MG63 (cell line): ENCODE results near the gene VEZF1. TPM values are rescaled to one million over a fixed set of nuclear protein-coding genes. Genes with fewer than 3 reads are reported as not detected.
A peak's percentile ranks its signal among the peaks of the same experiment; 100 is the strongest.
"Not testable (repeated sequence)": the region's sequence is repeated elsewhere in the genome, so short reads cannot be mapped to it uniquely, and the experiment has no call there.

ENCODE experiments used
- DNase-seq: peaks from one replicate; pipeline ENCODE4 v3.0.0-alpha.2; 2020
- H3K27me3 ChIP-seq: fragments of 250-450 bp; sonication (Bioruptor Pico); 2 replicates; pipeline ENCODE4 v1.5.1; 2020; ENCODE audit warnings: mild to moderate bottlenecking, moderate library complexity
- H3K36me3 ChIP-seq: fragments of 250-450 bp; sonication (Bioruptor Pico); 2 replicates; pipeline ENCODE4 v1.5.1; 2020; ENCODE audit warnings: mild to moderate bottlenecking, moderate library complexity
- H3K4me3 ChIP-seq: fragments of 250-450 bp; sonication (Bioruptor Pico); 2 replicates; pipeline ENCODE4 v1.5.1; 2020; ENCODE audit warnings: mild to moderate bottlenecking, moderate library complexity
- H3K9me3 ChIP-seq: fragments of 250-450 bp; sonication (Bioruptor Pico); 2 replicates; pipeline ENCODE4 v1.5.1; 2020; ENCODE audit warnings: mild to moderate bottlenecking, moderate library complexity
- total RNA-seq: library from RNA; depleted of rRNA; stranded (reverse); fragments of >200 nt; shearing (Covaris generic); gene quantifications from 2 replicates; pipeline ENCODE4 v1.2.3, GENCODE V29; 2014; ENCODE audit warnings: low replicate concordance

VEZF1 gene
- total RNA-seq, 1 experiment from 2014 or later = 30.6 TPM

- Histone ChIP-seq H3K4me3 (no peak overlapping the region), H3K27me3 (no peaks in the 10 kb centered on the region), H3K36me3 (no peaks in the 10 kb centered on the region), H3K9me3 (no peaks in the 10 kb centered on the region)
- no peak for DNase-seq
Observed at GRCh38 chr17:57962279-57963148, 25.5 kb downstream of the VEZF1 start.

DNA sequence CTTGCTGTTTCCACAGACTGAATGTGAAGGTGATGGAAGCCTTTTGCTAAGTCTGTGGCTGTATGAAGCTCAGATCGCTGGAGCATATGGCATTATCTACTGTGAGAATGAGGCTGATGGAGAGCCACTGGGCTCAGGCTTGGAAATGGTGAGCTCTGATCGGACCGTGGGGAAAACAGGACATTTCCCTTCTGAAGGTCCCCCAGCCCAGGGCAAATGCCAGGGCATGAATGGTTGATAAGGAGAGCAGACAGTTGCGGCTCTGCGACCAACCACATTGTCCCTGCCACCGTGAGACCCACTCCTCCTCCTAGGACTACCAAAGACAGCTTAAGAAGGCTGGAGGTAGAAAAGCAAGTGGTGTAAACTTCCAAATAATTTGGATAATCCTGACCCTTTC lies 28.1 kb downstream of the VEZF1 start:
- Histone ChIP-seq H3K36me3 (no peaks in the 10 kb centered on the region), H3K4me3 (no peak overlapping the region), H3K9me3 (no peaks in the 10 kb centered on the region), H3K27me3 (no peaks in the 10 kb centered on the region)
- no peak for DNase-seq

DNA sequence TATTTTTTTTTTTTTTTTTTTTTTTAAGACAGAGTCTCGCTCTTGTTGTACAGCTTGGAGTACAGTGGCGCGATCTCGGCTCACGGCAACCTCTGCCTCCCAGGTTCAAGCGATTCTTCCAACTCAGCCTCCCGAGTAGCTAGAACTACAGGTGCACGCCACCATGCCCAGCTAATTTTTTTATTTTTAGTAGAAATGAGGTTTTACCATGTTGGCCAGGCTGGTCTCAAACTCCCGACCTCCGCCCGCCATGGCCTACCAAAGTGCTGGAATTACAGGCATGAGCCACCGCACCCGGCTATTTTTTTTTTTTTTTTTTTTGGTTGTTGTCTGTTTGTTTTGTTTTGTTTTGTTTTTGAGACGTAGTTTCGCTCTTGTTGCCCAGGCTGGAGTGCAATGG lies 29.7 kb downstream of the VEZF1 start:
- not testable (repeated sequence) for DNase-seq, H3K4me3 ChIP-seq, H3K27me3 ChIP-seq, H3K9me3 ChIP-seq, H3K36me3 ChIP-seq

- no peaks in the 10 kb centered on the region for H3K9me3 ChIP-seq
- no peak overlapping the region for H3K4me3 ChIP-seq
- no peaks in the 10 kb centered on the region for H3K27me3 ChIP-seq
- H3K36me3 ChIP-seq = no peaks in the 10 kb centered on the region
- DNase-seq = no peak
Observed at GRCh38 chr17:57957886-57958285, 30.2 kb downstream of the VEZF1 start.

DNA sequence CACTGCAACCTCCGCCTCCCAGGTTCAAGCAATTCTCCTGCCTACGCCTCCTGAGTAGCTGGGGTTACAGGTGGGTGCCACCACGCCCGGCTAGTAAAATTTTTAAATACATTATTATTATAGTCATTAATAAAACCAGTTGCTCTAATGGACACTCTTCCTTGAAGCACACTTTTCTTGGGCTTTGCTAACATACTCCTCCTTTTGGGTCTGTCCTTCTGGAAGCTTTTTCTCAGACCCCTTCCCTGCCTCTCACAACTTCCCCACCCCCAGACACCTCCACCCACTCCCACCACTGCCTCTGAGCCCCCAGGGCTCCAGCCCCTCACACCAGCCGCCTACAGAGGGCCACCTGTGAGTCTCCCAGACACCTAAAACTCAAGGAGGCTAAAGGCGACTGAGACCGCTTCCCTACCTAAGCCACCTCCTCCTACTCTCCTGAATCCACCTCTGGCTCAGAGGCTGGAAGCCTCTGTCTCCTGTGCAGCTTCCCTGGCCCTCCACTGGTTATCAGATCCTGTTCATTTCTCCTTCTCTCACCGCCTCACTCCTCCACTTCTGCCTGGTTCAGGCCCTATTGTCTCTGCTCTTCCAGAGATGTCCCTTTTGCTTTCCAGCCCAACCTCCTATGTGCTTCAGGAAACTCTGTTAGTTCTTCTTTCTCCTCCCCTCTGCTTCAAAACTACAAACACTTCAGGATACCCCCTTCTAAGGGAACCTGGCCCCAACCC lies 30.8 kb downstream of the VEZF1 start:
- H3K36me3 ChIP-seq = peaks cover 4% of the 10 kb centered on the region; the same call in 1 of the 2 replicates
- DNase-seq = no peak

GRCh38 chr17:57956291-57957119 lies 31.5 kb downstream of the VEZF1 start:
- H3K9me3 ChIP-seq = no peaks in the 10 kb centered on the region
- peaks cover 4% of the 10 kb centered on the region; the same call in 1 of the 2 replicates for H3K36me3 ChIP-seq
- no peak for DNase-seq
- peak overlapping the region; percentile 62; the same call in 1 of the 2 replicates for H3K4me3 ChIP-seq
- H3K27me3 ChIP-seq = no peaks in the 10 kb centered on the region

More for the DNA sequence above, 30.8 kb downstream of the VEZF1 start:
- Histone ChIP-seq H3K27me3 (no peaks in the 10 kb centered on the region), H3K9me3 (no peaks in the 10 kb centered on the region), H3K4me3 (no peak overlapping the region)

GRCh38 chr17:57955183-57955931 lies 32.7 kb downstream of the VEZF1 start, which contains the start of gene CUEDC1:
Gene CUEDC1 (minus strand): TSS chr17:57955412. CDS start chr17:57885564, 69,848 bp downstream.
- no peaks in the 10 kb centered on the region for H3K9me3 ChIP-seq
- peak; percentile 84 for DNase-seq
- H3K27me3 ChIP-seq = no peaks in the 10 kb centered on the region
- peaks cover 4% of the 10 kb centered on the region; the same call in 1 of the 2 replicates for H3K36me3 ChIP-seq
- H3K4me3 ChIP-seq = peak within 1 kb of the TSS; percentile 68

GRCh38 chr17:57954397-57955182 lies 33.5 kb downstream of the VEZF1 start:
- DNase-seq = peak; percentile 89
- H3K9me3 ChIP-seq = no peaks in the 10 kb centered on the region
- H3K27me3 ChIP-seq = no peaks in the 10 kb centered on the region
- peaks cover 4% of the 10 kb centered on the region; the same call in 1 of the 2 replicates for H3K36me3 ChIP-seq
- peak overlapping the region; percentile 68 for H3K4me3 ChIP-seq

DNA sequence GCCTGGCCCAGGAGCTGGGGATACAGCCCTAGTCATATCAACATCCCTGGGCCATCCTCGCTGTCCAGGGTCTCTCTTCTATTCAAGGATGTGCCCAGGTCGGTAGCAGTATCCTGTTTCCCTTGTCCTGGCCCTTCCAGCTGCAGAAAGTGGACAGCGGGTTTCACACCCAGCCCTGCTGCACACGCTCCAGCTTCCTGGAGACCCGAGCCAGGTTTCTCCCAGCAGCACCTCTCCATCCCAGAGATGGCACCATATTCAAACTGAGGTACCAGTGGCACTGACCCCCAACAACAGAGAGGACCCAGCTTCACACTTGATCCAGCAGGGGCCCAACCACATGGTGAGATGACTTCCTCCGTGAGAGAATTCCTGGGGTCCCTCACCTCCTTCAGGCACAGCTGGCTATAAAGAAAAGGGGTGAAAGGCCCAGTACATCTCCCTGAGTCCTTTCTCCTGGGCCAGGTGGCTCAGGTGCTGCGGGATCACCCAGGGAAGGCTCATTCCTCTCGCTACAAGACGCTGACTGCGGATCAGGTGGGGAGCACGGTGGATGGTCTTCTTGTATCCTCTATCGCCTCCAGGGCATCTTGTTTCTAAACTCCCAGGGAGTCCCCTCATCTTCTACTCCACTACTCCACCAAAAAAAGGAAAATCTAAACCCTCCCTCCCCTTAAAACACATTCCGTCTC lies 34.2 kb downstream of the VEZF1 start:
- Histone ChIP-seq H3K36me3 (peaks cover 4% of the 10 kb centered on the region; the same call in 1 of the 2 replicates), H3K27me3 (no peaks in the 10 kb centered on the region), H3K9me3 (no peaks in the 10 kb centered on the region), H3K4me3 (peak overlapping the region; percentile 68)
- no peak for DNase-seq

DNA sequence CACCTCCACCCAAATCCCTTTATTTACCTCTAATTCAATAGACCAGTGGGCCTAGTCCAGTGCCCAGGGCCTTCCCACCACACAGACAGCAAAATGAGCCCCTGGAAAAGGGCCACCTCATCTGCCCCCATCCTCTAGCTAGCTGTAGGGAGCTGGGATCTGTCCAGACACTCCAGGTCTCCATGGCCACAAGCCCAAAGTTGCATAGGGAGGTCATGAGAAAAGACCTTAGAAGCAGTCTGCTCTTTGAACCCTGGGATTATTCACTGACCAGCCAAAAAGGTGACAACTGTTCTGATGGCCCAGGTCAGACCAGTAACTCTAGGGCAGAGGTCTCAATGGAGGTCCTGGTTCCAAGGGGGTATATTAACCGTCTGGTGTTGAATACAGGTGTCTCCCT lies 34.8 kb downstream of the VEZF1 start:
- Histone ChIP-seq H3K36me3 (peaks cover 4% of the 10 kb centered on the region; the same call in 1 of the 2 replicates), H3K27me3 (no peaks in the 10 kb centered on the region), H3K4me3 (no peak overlapping the region), H3K9me3 (no peaks in the 10 kb centered on the region)
- DNase-seq = no peak

DNA sequence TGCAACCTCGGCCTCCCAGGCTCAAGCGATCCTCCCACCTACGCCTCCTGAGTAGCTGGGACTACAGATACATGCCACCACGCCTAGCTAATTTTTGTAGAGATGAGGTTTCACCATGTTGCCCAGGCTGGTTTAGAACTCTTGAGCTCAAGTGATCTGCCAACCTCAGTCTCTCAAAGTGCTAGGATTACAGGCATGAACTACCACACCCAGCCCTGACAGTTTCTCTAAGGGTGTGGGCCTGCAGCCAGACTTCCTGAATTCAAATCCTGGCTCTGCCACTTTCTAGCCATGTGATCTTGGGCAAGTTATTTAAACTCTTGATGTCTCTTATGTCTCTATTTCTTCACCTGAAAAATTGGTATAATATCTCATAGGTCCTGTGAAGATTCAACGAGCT lies 38.4 kb downstream of the VEZF1 start:
- H3K36me3 ChIP-seq = peaks cover 4% of the 10 kb centered on the region; the same call in 1 of the 2 replicates
- no peaks in the 10 kb centered on the region for H3K9me3 ChIP-seq
- DNase-seq = peak; percentile 66
- H3K4me3 ChIP-seq = no peak overlapping the region
- no peaks in the 10 kb centered on the region for H3K27me3 ChIP-seq

DNA sequence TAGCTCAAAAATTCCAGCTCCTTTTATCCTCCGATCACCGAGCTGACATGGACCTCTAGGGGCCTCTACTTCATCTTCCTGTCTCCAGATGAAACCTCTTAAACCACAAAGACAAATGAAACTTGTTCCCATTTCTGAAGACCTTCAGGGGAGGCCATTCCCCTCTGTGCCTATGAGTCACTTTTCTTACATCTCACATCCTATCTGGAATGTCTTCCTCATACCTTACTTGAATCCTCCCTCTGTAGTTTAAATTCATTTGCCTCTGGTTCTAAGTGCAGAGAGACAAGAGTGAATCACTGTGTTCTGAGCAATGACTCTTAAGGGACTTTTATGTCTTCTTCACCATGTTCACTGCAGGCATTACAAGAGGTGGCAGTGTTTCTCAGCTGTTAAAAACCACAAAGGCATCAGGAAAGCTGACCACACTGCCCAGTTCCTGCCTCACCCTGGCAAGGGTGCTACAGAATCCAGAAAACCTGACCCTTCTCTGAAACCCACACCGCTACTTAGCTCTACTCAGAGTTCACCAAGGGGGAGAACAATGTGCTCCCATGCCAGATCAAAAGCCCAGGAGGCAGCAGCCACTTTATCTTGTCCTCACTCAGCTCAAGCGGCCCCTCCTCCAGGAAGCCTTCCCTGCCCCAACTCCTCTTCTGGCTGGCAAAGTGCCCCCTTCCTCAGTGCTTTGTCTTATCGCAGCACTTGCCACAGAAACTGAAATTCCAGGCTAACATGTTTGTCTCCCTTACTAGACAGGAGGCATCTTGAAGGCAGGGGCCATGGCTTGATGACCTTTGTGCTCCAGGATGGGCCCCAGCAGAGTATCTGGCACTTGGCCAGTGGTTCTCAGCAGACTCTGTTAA lies 39.3 kb downstream of the VEZF1 start:
- Histone ChIP-seq H3K36me3 (peaks cover 4% of the 10 kb centered on the region; the same call in 1 of the 2 replicates), H3K27me3 (no peaks in the 10 kb centered on the region), H3K4me3 (no peak overlapping the region), H3K9me3 (no peaks in the 10 kb centered on the region)
- DNase-seq = peak; percentile 85

DNA sequence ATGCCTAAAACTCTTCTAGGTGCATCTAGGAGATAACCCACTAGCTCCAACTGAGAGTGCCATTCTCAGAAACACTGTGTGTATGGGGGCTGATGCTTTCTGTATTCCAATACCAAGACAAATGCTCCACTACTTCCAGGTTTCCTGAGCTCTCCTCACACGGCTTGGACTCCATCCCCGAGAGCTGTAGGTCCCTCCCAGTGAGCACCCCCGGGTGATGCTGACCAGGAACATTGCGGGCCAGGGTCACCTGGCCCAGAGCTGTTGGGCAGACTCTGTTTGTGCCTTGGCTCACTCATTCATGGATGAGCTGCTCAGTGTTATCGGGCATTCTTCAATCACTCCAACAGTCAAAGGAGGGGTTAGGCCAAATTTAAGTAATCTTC lies 39.9 kb downstream of the VEZF1 start:
- Histone ChIP-seq H3K4me3 (no peak overlapping the region), H3K9me3 (no peaks in the 10 kb centered on the region), H3K27me3 (no peaks in the 10 kb centered on the region), H3K36me3 (peaks cover 4% of the 10 kb centered on the region; the same call in 1 of the 2 replicates)
- DNase-seq = no peak

DNA sequence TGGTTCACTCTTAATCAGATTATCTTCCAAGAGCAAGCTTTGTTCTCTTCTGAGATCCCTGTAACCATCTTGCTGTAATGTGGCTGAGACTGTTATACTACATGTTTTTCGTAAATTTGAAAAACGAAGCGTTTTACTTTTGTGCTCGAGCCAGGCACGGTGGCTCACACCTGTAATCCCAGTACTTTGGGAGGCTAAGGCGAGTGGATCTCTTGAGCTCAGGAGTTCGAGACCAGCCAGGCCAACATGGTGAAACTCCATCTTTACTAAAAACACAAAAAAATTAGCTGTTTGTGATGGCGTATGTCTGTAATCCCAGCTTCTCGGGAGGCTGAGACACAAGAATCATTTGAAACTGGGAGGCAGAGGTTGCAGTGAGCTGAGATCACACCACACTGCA lies 40.7 kb downstream of the VEZF1 start:
- no peaks in the 10 kb centered on the region for H3K9me3 ChIP-seq
- H3K27me3 ChIP-seq = no peaks in the 10 kb centered on the region
- H3K36me3 ChIP-seq = no peaks in the 10 kb centered on the region; the same call in 1 of the 2 replicates
- no peak for DNase-seq
- H3K4me3 ChIP-seq = peak overlapping the region; percentile 36
